Activated naive CD8-positive, alpha-beta T cell treated with anti-CD3 and anti-CD28 coated beads, Interleukin-2, amount 10 ng/mL, durations not matched to agents 7 days and 5 days (primary cell): ENCODE measurements around the gene TMEM106C. TPM values are rescaled to one million over a fixed set of nuclear protein-coding genes. Genes with fewer than 3 reads are reported as not detected.

Experiments
- ATAC-seq: fragments of 150-1000 bp; cut with Tn5 transposase; one replicate; pipeline ENCODE4 v1.10.0; 2021; ENCODE audit warnings: low read depth, moderate library complexity
- POLR2A ChIA-PET: fragments of 350-600 bp; sonication (Branson Sonifier 250); formaldehyde crosslinking; loops from one replicate; lab custom pipeline; 2021; ENCODE audit warnings: antibody characterized with exemption; lab: Charles Lee
- DNase-seq: peaks from one replicate; pipeline ENCODE4 v3.0.0; 2021
- H3K27ac Mint-ChIP-seq: one replicate; pipeline ENCODE4 v1.8.0; 2022; ENCODE audit warnings: mild to moderate bottlenecking, mixed read lengths
- H3K27me3 Mint-ChIP-seq: one replicate; pipeline ENCODE4 v1.8.0; 2022; ENCODE audit warnings: mild to moderate bottlenecking, moderate library complexity, mixed read lengths
- H3K36me3 Mint-ChIP-seq: one replicate; pipeline ENCODE4 v1.8.0; 2021; ENCODE audit warnings: mild to moderate bottlenecking, mixed read lengths
- H3K4me1 Mint-ChIP-seq: one replicate; pipeline ENCODE4 v1.8.0; 2021; ENCODE audit warnings: mixed read lengths
- H3K4me3 Mint-ChIP-seq: one replicate; pipeline ENCODE4 v1.8.0; 2022; ENCODE audit warnings: mild to moderate bottlenecking, moderate library complexity, mixed read lengths
- H3K9me3 Mint-ChIP-seq: one replicate; pipeline ENCODE4 v1.8.0; 2021; ENCODE audit warnings: mixed read lengths
- total RNA-seq, 2 experiments: library from RNA; stranded (reverse); gene quantifications; one replicate each; pipeline ENCODE4 v1.2.3, GENCODE V29; 2021

TMEM106C gene
- total RNA-seq, 2 experiments from 2014 or later, result 111 to 115 TPM

DNA sequence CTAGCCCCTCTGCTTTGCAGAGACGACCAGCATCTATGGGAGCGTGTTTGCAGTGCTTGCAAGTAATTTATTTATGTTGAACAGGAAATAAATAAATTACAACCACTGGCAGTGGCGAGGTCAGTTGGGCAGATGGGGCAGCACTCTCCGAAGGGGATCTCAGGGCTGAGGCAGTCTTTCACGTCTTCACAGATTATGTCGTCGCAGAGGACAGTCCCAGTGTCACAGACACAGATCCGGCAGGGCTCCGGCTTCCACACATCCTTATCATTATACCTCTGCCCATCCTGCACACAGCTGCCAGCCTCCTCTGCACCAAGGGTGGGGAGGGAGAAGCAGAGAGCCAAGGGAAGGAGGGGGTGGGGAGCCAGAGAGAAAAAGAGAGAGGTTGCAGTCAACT lies 36.4 kb downstream of the TMEM106C start:
- no peak overlapping the region for H3K4me3 Mint-ChIP-seq
- no peaks in the 10 kb centered on the region for H3K9me3 Mint-ChIP-seq
- ATAC-seq (no peak), DNase-seq (no peak)
- POLR2A ChIA-PET, result no interaction called here
- H3K4me1 Mint-ChIP-seq, result peaks cover 28% of the 10 kb centered on the region
- H3K27me3 Mint-ChIP-seq, result peaks cover 94% of the 10 kb centered on the region
- no peaks in the 10 kb centered on the region for H3K36me3 Mint-ChIP-seq
- H3K27ac Mint-ChIP-seq, result no peak overlapping the region

DNA sequence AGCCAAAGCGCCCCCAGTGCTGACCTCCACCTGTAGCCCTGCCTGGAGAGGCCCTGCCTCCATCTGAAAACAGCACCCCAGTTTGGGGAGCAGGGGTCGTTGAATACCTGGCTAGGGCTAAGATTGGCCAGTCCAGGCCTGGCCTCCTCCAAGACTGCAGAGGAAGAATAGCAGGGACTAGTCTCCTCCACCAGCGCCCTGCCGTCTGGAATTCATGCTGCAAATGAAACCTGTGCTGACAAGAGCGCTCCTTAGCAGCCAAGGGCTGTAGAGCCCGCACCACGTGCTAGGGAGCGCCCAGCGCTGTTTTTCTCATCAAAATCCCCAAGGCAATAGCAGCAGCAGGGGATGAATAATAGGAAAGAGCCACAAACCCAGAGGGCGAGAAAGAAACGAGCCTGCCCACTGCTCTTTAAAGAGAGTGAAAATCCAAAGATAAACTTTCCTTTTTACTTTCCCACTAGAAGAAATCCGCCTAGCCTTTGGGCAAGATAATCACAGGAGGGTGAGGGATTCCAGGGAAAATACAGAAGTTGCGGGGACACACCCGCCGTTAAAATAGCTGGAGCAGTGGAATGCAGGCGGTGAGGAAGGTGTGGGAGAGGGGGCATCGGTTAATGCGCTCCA lies 37.6 kb downstream of the TMEM106C start:
- DNase-seq (no peak), ATAC-seq (no peak)
- no peak overlapping the region for H3K27ac Mint-ChIP-seq
- H3K4me1 Mint-ChIP-seq, result peaks cover 28% of the 10 kb centered on the region
- H3K9me3 Mint-ChIP-seq, result no peaks in the 10 kb centered on the region
- H3K27me3 Mint-ChIP-seq, result peaks cover 94% of the 10 kb centered on the region
- POLR2A ChIA-PET, result no interaction called here
- no peaks in the 10 kb centered on the region for H3K36me3 Mint-ChIP-seq
- H3K4me3 Mint-ChIP-seq, result peak overlapping the region; percentile 71

DNA sequence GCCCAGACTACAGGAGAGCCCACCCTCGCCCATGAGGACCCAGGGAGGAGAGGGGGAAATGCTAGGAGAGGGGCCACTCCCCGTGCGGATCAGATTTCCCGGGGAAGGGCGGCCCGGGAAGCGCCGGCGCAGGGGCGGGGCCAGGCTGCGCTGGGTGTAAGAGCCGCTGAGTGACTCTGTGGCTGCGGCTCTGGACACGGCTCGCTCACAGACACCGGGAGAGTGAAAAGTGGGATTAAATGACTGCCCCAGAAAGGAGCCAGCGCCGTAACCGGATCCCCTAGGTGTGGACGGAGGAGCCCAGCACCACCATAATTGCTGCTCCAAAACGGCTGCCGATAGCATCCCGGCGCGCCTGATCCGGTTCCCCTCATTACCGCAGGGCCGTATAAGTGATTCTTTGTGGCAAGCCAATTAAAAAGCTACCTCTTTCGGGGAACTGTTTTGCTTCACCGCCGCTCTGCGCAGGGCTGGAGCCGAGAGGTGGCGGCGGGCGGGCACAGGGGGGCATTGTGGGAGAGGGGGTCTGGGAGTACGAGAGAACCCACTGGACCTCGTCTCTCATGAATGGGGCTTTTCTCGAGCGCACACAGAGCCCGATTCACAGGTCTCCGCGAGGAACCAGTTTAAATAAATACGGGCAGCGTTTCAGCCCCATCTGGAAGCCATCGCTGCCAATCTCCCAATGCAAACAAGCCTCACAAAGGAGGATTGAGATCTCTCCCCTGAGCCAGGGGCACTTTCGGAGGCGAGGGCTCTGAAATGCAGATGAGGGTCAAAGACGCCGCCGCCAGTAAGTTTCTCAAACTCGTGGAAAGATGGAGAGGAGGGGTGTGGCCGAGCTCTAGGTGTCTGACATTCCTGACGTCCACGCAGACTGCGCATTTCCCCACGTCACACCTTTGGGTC lies 38.4 kb downstream of the TMEM106C start:
- Mint-ChIP-seq H3K36me3 (no peaks in the 10 kb centered on the region), H3K4me3 (peak overlapping the region; percentile 71), H3K27me3 (peaks cover 96% of the 10 kb centered on the region), H3K4me1 (peaks cover 28% of the 10 kb centered on the region), H3K27ac (no peak overlapping the region), H3K9me3 (no peaks in the 10 kb centered on the region)
- POLR2A ChIA-PET, result no interaction called here
- DNase-seq, result peak; percentile 53
- peak; percentile 11 for ATAC-seq

- H3K4me3 Mint-ChIP-seq, result peak overlapping the region; percentile 71
- peaks cover 28% of the 10 kb centered on the region for H3K4me1 Mint-ChIP-seq
- H3K27ac Mint-ChIP-seq, result no peak overlapping the region
- POLR2A ChIA-PET, result no interaction called here
- peaks cover 96% of the 10 kb centered on the region for H3K27me3 Mint-ChIP-seq
- no peaks in the 10 kb centered on the region for H3K36me3 Mint-ChIP-seq
- no peak for ATAC-seq
- no peaks in the 10 kb centered on the region for H3K9me3 Mint-ChIP-seq
- no peak for DNase-seq
Observed at GRCh38 chr12:48002414-48002730, 39.0 kb downstream of the TMEM106C start.

DNA sequence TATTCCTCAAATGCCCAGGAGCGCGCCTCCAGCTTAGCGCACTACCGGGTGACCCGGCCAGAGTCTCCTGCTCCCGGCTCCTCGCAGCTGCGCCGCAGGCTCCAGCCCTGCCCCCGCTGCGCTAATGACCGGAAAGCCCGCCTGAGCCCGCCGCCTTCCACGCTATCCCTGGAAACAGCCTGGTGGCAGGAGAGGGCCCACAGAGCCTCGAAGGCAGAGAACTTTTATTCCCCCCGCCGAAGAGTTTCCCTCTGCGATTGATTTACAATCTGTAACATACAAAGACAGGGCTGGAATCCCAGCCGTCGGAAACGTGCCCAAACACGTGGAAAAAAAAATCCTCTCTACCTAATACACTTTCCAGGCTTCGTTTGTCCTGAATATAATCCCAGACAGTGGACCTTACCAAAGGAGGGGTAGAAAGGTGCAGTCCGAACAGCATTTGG lies 39.4 kb downstream of the TMEM106C start:
- H3K4me1 Mint-ChIP-seq, result peaks cover 28% of the 10 kb centered on the region
- H3K27me3 Mint-ChIP-seq, result peaks cover 95% of the 10 kb centered on the region
- no peaks in the 10 kb centered on the region for H3K9me3 Mint-ChIP-seq
- no peaks in the 10 kb centered on the region for H3K36me3 Mint-ChIP-seq
- H3K4me3 Mint-ChIP-seq, result peak overlapping the region; percentile 34
- ATAC-seq (no peak), DNase-seq (peak; percentile 46)
- POLR2A ChIA-PET, result no interaction called here
- H3K27ac Mint-ChIP-seq, result no peak overlapping the region

DNA sequence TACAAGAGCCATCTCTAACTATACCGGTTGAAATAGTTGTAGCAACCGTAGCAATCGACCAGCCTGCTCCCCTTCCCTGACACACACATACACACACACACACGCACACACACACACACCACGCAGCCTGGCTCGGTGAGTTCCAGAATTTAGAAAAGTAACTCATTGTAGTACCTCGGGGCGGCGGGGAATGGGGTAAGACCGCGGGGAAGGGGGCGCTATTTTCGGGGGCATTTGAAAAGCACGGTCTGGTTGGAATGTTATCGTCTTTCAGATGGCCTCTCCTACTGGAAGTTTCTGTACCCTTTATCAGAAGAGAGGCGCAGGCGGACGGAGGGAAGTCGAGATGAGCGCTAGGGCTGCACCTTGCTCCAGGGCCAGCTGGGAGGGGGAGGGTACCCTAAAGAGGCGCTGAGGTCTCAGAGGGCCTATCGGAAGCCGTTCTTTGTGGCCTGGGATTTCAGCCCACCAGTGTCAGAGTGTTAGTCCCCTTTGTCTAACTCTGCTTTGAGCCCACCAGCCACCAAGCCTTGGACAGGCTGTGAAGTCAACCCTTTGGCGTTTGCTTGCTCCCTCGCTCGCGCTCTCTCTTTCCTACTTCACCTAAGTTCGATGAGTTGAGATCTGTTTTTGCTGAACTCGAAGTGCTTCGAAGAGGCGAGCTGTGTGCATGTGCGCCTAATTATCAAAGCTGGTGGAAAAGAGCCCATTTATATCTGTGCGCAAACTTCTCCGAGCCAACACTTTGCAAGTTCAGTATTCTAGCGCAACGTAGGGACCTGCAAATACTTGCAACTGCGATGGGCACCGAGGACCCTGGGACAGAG lies 40.0 kb downstream of the TMEM106C start:
- Mint-ChIP-seq H3K9me3 (no peaks in the 10 kb centered on the region), H3K36me3 (no peaks in the 10 kb centered on the region), H3K27me3 (peaks cover 95% of the 10 kb centered on the region), H3K27ac (no peak overlapping the region), H3K4me1 (peaks cover 28% of the 10 kb centered on the region), H3K4me3 (peak overlapping the region; percentile 34)
- ATAC-seq (no peak), DNase-seq (peak; percentile 44)
- POLR2A ChIA-PET, result no interaction called here

- H3K36me3 Mint-ChIP-seq, result no peaks in the 10 kb centered on the region
- peak within 1 kb of the TSS; percentile 34 for H3K4me3 Mint-ChIP-seq
- POLR2A ChIA-PET, result no interaction called here
- H3K27me3 Mint-ChIP-seq, result peaks cover 96% of the 10 kb centered on the region
- ATAC-seq (peak; percentile 48), DNase-seq (peak; percentile 56)
- H3K9me3 Mint-ChIP-seq, result no peaks in the 10 kb centered on the region
- no peak within 1 kb of the TSS for H3K27ac Mint-ChIP-seq
- peaks cover 27% of the 10 kb centered on the region for H3K4me1 Mint-ChIP-seq
Observed at GRCh38 chr12:48004053-48004941, 40.9 kb downstream of the TMEM106C start, which contains the start of gene COL2A1. Gene COL2A1, minus strand, starts transcription at chr12:48004476. Its CDS starts 155 bp downstream, at chr12:48004321.

- no peak overlapping the region for H3K27ac Mint-ChIP-seq
- no peaks in the 10 kb centered on the region for H3K9me3 Mint-ChIP-seq
- H3K4me3 Mint-ChIP-seq, result peak overlapping the region; percentile 22
- ATAC-seq (no peak), DNase-seq (no peak)
- peaks cover 27% of the 10 kb centered on the region for H3K4me1 Mint-ChIP-seq
- POLR2A ChIA-PET, result no interaction called here
- H3K27me3 Mint-ChIP-seq, result peaks cover 94% of the 10 kb centered on the region
- H3K36me3 Mint-ChIP-seq, result no peaks in the 10 kb centered on the region
Observed at GRCh38 chr12:48005001-48005749, 41.8 kb downstream of the TMEM106C start.

GRCh38 chr12:48005750-48006021 lies 42.3 kb downstream of the TMEM106C start:
- DNase-seq (no peak), ATAC-seq (no peak)
- Mint-ChIP-seq H3K36me3 (no peaks in the 10 kb centered on the region), H3K27ac (no peak overlapping the region), H3K4me1 (peaks cover 27% of the 10 kb centered on the region), H3K9me3 (no peaks in the 10 kb centered on the region), H3K27me3 (peaks cover 90% of the 10 kb centered on the region), H3K4me3 (no peak overlapping the region)
- POLR2A ChIA-PET, result no interaction called here

DNA sequence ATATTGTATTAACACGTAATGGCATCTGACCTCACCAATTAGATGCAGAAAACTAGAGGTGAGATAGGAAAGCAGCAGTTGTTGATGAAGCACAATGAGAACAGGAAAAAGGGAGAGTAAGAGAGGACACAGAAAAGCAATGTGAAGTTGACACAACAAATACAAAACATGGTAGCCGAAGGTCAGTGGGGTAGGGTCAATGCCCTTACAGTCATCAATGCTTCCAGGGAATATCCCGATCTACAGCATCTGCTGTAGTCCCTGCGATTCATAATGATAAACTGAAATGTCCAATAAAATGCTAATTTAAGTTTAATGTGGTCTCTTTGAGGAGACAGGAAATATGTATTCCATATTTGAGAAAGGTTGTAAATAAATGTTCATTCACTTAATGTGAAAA lies 43.8 kb downstream of the TMEM106C start:
- peaks cover 88% of the 10 kb centered on the region for H3K27me3 Mint-ChIP-seq
- POLR2A ChIA-PET, result no interaction called here
- DNase-seq (no peak), ATAC-seq (no peak)
- no peak overlapping the region for H3K27ac Mint-ChIP-seq
- H3K4me3 Mint-ChIP-seq, result no peak overlapping the region
- peaks cover 14% of the 10 kb centered on the region for H3K4me1 Mint-ChIP-seq
- no peaks in the 10 kb centered on the region for H3K36me3 Mint-ChIP-seq
- no peaks in the 10 kb centered on the region for H3K9me3 Mint-ChIP-seq

- Mint-ChIP-seq H3K36me3 (no peaks in the 10 kb centered on the region), H3K4me1 (peaks cover 5% of the 10 kb centered on the region), H3K27me3 (peaks cover 88% of the 10 kb centered on the region), H3K9me3 (no peaks in the 10 kb centered on the region), H3K27ac (no peak overlapping the region), H3K4me3 (no peak overlapping the region)
- POLR2A ChIA-PET, result no interaction called here
- ATAC-seq, result no peak
- no peak for DNase-seq
Observed at GRCh38 chr12:48008349-48008748, 45.0 kb downstream of the TMEM106C start.

DNA sequence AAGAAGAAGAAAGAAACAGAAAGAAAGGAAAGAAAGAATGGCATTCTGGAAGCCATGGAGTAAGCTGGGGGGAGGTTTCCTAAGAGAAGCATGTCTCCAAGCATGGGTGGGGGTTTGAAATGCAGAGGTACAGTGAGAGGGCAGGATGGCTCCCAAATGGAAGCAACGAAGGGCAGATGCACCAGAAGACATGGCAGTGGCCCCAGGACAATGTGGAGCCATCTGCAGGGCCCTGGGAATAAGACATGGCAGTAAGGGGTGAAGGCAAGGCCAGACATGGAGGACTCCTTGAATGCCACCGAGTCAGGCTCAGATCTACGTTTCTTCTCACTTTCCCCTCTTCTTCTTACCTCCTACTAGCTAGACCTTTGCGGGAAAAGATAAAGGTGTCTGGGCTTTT lies 45.6 kb downstream of the TMEM106C start:
- ATAC-seq, result no peak
- Mint-ChIP-seq H3K4me3 (no peak overlapping the region), H3K4me1 (no peaks in the 10 kb centered on the region), H3K9me3 (no peaks in the 10 kb centered on the region), H3K36me3 (no peaks in the 10 kb centered on the region), H3K27ac (no peak overlapping the region), H3K27me3 (peaks cover 88% of the 10 kb centered on the region)
- POLR2A ChIA-PET, result no interaction called here
- no peak for DNase-seq
